ENCODE results near the gene HIGD2A.
"Not testable (repeated sequence)": the region's sequence is repeated elsewhere in the genome, so short reads cannot be mapped to it uniquely, and the experiment has no call there.

The HIGD2A gene

DNA sequence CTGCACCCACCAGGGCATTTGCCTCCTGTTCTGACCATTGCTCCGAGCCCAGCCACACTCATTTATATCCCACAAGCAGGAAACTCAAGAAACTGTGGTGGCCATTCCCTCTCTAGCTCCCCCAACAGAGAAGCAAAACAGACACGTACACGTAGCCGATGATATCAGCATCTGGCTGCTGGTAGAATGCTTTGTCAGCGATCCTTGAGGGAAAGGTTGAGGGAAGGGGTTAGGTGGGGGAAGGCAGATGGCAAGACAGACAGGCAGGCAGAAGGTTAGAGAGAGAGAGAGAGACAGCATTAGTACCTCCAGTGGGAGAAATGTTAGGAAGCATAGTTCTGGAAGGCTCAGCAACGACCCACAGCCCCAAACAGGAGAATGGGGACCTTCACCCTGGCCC is 7.8 kb downstream of the HIGD2A start:
- no peak for DNase-seq

DNA sequence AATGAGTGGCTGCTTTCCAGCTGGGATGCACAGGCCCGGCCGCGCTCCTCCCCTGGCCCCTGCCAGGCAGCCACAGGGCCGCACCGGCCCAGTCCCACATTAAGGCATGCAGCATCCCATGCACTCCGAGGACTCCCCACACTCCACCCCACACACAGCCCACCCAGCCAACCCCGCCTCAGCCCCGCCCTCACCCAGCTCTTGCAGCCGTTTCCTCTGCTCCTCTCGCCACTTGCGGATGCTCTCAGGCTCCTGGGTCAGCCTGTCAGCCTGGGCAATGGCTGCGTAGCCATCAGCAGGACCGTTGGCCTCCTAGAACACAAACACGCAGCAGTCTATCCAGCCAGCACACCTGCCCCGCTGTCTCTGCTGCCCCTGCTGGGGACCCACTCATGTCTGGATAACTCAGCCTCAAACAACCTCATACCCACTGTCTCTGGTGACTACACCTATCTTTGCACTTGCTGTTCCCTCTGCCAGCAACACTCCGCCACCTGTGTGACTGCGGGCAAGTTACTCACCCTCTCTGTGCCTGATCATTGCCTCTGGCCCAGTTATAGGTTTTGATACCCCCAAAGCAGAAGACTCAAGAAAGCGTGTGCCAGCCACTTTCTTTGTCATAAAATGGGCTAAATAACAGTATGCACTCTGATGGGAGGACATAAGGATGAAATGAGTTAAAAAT is 9.3 kb downstream of the HIGD2A start:
- DNase-seq, result no peak

GRCh38 chr5:176400382-176401156 is 12.0 kb downstream of the HIGD2A start:
- no peak for DNase-seq

DNA sequence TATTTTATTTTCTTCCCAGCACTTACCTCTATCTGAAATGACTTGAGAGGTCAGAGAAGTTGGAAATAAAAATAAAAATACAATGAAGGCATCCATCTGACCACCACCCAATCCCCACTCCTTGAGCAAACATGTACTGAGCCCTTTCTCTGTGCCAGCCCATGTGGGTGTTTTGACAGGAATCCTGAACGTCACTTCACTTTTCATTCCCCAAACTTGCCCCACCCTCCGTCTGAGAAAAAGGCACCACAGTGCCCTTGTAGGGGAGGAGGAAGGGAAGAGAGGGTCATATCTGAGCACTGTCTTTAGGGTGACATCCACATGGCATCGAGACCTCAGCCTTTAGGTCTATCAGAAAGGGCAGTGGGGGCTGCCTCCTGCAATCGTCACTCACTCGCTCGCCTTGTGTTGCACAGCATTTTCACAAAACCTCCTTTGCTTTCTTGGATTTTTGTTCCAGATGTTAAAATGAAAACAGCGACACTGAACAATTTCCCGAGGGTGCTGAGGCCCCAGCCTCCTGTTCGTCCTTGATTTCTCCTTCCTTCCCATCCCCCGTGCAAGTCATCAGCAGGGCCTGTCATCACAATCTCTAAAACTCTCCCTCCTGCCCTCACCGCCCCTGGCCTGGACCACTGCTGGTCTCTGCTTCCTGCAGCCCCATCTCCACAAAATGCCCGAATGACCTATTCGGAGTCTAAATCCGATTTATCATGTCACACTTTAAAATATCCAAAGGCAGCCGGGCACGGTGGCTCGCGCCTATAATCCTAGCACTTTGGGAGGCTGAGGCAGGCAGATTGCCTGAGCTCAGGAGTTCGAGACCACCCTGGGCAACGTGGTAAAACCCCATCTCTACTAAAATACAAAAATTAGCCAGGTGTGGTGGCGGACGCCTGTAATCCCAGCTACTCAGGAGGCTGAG is 13.0 kb downstream of the HIGD2A start:
- DNase-seq, result no peak

- DNase-seq, result no peak
These were observed 17.3 kb downstream of the HIGD2A start for GRCh38 chr5:176405656-176406435.

- DNase-seq, result no peak
These were observed 18.0 kb downstream of the HIGD2A start for GRCh38 chr5:176406436-176407052.

- DNase-seq, result no peak
These were observed 19.1 kb downstream of the HIGD2A start for GRCh38 chr5:176407456-176408251.

- DNase-seq, result not testable (repeated sequence)
These were observed 19.7 kb downstream of the HIGD2A start for GRCh38 chr5:176408252-176408573.

- DNase-seq, result no peak
These were observed 20.0 kb downstream of the HIGD2A start for GRCh38 chr5:176408590-176408989.

DNA sequence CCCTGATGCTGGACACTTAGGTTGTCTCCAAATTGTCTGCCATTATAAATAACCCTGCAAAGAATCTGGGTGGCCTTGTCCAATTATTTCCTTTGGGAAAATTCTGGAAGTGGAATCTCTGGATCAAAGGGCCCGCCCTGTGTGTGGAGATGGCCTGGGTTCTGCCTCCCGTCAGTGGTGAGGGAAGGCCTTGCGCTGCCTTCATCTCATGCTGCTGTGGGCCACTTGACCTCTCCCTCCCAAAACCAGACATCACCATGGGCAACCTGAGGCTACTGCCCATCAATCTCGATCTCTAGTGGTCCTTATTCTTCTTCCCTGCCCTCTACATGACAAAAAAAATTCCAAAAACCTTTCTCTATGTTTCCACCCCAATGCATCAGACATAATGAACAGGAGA is 21.2 kb downstream of the HIGD2A start:
- DNase-seq, result no peak

GRCh38 chr5:176410486-176411180 is 22.1 kb downstream of the HIGD2A start:
- DNase-seq, result no peak

GRCh38 chr5:176412517-176413254 is 24.1 kb downstream of the HIGD2A start:
- DNase-seq, result no peak

DNA sequence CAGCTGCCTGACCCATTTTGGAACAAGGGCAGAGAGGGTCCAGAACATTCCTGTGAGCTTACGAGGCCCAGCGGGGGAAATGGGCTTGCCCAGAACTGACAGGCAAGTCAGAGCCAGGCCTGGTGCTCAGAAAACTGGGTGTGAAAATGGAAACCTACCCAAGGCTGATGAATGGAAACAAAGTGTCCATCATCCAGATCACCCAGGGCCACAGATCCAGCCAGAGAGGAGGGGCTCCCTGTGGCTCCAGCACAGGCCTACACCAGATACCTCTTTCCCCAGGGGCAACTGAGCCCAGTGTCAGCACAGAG is 24.7 kb downstream of the HIGD2A start:
- DNase-seq, result no peak

DNA sequence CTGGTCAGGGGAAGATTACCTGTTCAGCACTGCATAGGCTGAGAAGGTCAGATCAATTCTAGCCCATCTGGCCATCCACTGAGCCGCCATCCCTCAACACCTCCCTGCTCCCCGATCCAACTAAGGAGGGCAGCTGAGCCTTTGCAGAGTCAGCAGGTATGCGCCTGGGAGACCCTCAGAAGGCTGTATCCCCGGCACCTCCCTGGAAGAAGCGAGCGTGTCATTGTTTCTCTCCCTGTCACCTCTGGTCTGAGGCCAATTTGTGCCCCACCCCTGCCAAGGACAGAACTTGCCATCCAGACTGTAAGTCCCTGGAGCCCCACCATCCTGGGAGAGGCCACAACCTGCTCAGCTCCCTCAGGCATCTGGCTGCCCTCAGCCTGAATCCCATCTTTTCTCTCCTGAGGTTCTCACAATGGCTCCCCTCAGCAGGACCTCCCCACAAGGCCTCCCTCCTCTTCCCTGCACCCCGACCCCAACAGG is 25.2 kb downstream of the HIGD2A start:
- no peak for DNase-seq

DNA sequence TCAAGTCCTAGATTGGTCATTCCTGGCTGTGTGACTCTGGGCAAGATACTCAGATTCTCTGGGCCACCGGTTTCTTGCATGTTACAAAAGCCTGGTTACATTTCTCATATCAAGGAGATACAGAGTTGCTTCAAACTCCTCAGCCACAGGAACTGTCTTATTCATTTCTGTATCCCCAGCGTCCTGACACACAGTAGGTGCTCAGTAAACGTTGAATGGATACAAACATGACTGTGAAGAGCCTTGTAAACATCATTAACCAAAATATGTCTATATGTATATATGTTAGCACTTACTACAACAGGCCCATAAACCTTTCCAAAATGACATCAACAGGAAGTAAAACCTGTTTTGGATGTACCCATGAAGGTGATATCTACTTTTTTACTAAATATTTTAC is 26.2 kb downstream of the HIGD2A start:
- no peak for DNase-seq

GRCh38 chr5:176415240-176415951 is 26.8 kb downstream of the HIGD2A start:
- no peak for DNase-seq

- DNase-seq, result no peak
These were observed 27.7 kb downstream of the HIGD2A start, which contains the start of gene CLTB for GRCh38 chr5:176415952-176416924. TSS of gene CLTB (minus strand) at chr5:176416539. CDS start at chr5:176416363, 176 bp downstream.

- DNase-seq, result no peak
These were observed 28.4 kb downstream of the HIGD2A start for GRCh38 chr5:176416965-176417364.
